Stimulated activated CD4-positive, alpha-beta T cell treated with anti-CD3 and anti-CD28 coated beads, Interleukin-1b, Interleukin-23, amount 100 ng/mL, for 1 hour (primary cell): ENCODE measurements around the gene TBL1XR1.

ENCODE experiments used
- DNase-seq, 2 donors: peaks; one replicate each; pipeline ENCODE4 v3.0.0-alpha.2; 2020; ENCODE audit warnings: low read depth in 2 of 2

The TBL1XR1 gene

GRCh38 chr3:177197041-177197726 lies at the start of gene TBL1XR1:
TBL1XR1 (minus strand) TSS chr3:177197482; CDS start chr3:177064977, 132,505 bp downstream.
- DNase-seq, result peak; percentile 63 to 72

GRCh38 chr3:177245250-177245649 lies 48.0 kb upstream of the TBL1XR1 start:
- DNase-seq, result no peak

- DNase-seq, result no peak
These were observed 47.3 kb upstream of the TBL1XR1 start for GRCh38 chr3:177244606-177245005.

GRCh38 chr3:177238686-177239216 lies 41.5 kb upstream of the TBL1XR1 start:
- DNase-seq, result no peak

GRCh38 chr3:177237206-177237605 lies 39.9 kb upstream of the TBL1XR1 start:
- no peak for DNase-seq

- DNase-seq, result no peak
These were observed 39.4 kb upstream of the TBL1XR1 start for GRCh38 chr3:177236704-177237103.

GRCh38 chr3:177234121-177234520 lies 36.8 kb upstream of the TBL1XR1 start:
- DNase-seq, result no peak

- DNase-seq, result no peak
These were observed 34.0 kb upstream of the TBL1XR1 start for GRCh38 chr3:177231242-177231641.

- DNase-seq, result no peak
These were observed 33.4 kb upstream of the TBL1XR1 start for GRCh38 chr3:177230641-177231040.

- DNase-seq, result no peak
These were observed 32.5 kb upstream of the TBL1XR1 start for GRCh38 chr3:177229791-177230190.

GRCh38 chr3:177228601-177229190 lies 31.4 kb upstream of the TBL1XR1 start:
- DNase-seq, result no peak

- DNase-seq, result no peak
These were observed 27.1 kb upstream of the TBL1XR1 start for GRCh38 chr3:177224414-177224813.

- no peak for DNase-seq
These were observed 24.5 kb upstream of the TBL1XR1 start for GRCh38 chr3:177221744-177222143.

GRCh38 chr3:177220136-177220974 lies 23.1 kb upstream of the TBL1XR1 start:
- DNase-seq, result no peak

GRCh38 chr3:177213801-177214535 lies 16.7 kb upstream of the TBL1XR1 start:
- no peak for DNase-seq

GRCh38 chr3:177212756-177213155 lies 15.5 kb upstream of the TBL1XR1 start:
- DNase-seq, result no peak

- no peak for DNase-seq
These were observed 15.0 kb upstream of the TBL1XR1 start for GRCh38 chr3:177212278-177212610.

GRCh38 chr3:177211503-177212277 lies 14.4 kb upstream of the TBL1XR1 start:
- no peak for DNase-seq

- DNase-seq, result no peak
These were observed 13.6 kb upstream of the TBL1XR1 start for GRCh38 chr3:177210744-177211502.

- no peak for DNase-seq
These were observed 12.2 kb upstream of the TBL1XR1 start for GRCh38 chr3:177209509-177209908.
